NCI-H524 treated with DMSO at 0.1 percent for 48 hours (cell line): ENCODE results near the gene GRK5.

Experiments used
- DNase-seq: peaks from one replicate; lab custom pipeline; 2025; lab: John Stamatoyannopoulos, UW

The GRK5 gene

GRCh38 chr10:119342335-119342734 lies 135.0 kb downstream of the GRK5 start:
- no peak for DNase-seq

DNA sequence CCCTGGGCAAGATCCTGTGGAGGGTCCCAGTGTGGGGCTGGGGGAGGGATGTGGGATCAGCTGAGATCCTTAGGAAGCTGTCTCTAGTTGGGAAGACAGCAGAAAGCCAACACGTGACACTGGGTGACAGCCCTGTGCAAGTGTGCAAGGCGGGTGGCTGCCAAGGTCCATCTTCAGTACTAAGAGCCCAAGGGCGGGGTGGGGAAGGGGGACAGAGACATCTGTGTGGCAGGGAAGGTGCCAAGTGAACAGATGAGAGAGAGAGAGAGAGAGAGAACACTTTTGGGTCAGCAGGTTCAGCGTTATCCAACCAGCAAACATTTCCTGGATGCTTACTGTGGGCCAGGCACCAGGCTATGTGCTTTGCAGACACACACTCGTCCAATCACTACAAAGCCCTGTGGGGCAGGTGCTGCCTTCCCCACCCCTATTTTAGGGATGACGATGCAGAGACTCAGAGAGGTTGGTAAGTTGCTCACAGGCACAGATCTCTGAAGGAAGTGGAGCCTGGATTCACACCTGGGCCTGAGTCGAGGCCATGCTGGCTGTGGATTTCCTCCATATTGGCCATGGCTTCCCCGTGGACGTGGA lies 135.7 kb downstream of the GRK5 start:
- peak; percentile 79 for DNase-seq

DNA sequence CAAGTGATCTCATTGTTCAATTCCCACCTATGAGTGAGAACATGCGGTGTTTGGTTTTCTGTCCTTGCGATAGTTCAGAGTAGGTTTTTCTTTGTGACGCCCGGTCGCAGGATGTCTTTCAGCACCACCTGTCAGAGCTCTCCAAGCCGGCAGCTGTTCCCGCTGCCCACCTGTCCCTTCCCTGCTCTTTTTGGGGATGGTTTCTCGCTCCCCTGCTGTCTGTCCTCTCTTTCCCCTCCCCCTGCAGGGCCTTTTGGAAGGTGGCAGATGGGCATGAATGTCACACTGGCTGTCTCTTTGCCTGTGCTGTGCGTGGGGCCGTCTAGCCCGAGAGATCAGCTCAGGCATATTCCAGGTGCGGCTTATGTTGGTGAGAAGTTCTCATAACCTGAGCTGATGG lies 137.0 kb downstream of the GRK5 start:
- peak; percentile 83 for DNase-seq

DNA sequence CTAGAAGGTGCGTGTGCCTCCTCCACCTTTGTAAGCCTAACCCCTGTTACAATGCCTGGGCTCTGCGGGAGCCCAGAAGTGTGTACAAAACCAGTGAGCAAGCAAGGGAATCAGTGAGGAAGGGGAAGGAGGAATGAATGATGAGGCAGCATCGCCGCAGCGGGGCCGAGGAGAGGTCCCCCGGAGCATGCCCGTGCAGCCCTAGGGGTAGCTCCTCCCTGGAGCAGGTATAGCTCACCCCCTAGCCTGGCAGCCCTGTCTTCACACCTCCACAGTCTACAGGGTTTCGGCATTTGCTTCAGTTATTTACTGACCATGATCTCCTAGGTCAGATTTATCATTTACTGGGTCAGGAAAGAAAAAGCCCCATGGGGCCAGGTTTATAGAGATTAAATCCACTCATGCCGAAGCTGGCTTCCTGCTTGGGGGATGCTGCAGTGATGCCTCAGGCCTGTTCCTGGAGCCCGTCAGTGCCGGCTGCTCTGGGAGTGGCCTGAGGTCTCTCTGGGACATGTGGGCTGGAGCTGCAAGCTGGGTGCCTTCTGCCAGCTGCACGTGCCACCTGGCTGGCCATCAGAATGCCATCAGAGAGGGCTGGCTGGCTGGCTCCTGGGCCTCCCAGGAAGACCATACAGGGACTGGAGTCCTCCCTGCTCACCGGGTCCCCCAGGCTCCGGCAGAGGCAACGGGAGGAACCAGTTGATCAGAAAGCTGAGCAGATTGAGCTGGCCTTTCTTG lies 138.9 kb downstream of the GRK5 start:
- peak; percentile 10 for DNase-seq

- DNase-seq, result no peak
Observed at GRCh38 chr10:119347181-119347974, 140.0 kb downstream of the GRK5 start.

DNA sequence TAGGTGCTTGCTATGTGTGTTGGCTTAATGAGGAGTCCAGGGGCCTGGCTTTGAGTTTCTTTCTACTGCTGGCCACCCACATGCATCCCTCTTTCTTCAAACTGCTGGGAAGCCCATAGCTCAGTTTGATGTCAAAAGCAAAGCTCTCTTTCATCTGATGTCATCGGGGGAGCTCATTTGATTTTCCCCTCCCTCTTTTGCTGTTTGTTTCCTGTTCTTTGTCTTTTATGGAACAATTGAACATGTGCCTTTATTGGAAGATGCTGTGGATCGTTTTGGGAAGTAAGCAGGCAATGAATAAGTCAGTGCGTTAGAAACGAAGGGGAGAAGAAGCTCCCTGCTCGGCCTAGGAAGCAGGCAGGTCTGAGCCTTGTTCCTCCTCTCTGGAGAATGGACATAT lies 140.7 kb downstream of the GRK5 start:
- no peak for DNase-seq

GRCh38 chr10:119348516-119349240 lies 141.3 kb downstream of the GRK5 start:
- no peak for DNase-seq

DNA sequence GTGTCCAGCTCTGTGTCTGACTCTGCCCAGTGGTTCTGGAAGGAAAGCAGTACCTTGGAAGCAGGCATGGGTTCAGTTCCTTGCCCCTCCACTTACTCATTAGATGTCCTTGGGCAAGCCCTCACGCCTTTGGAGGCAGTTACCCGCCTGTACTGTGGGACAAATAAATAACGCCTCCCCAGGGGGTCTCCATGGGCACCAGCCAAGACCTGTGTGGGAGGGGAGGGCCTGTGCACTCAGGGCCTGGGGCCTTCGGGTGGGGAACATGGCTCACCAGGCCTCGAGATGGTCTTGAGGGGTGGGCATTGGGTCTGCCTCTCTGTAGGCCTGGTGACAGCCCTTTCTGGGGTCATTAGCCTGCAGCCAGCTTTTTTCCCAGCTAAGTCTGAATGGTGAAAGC lies 142.0 kb downstream of the GRK5 start:
- DNase-seq, result no peak

DNA sequence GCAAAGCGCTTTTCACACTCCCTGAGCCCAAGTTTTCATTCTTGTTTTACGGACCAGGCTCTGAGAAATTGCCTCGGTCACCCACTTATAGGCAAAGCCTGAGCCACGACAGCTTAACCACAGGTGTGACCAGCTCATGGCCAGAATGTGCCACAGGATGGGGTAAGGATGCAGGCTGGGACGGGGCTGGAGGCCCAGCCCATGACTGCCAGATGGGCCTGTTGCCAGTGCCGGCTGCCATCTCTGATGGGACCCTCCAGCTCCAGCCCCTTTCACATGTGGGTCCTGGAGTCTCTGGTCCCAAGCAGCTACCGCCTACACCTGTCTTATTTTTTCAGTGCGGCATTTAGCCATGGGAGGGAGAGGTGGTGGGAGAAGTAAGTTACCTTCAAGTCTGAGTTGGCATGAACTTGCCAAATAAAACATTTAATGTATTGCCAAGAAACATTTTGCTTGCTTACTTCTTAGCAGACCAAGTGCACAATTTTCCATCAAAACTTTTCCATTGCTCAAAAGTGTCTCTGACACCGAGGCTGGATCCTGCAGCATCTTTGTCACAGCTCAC lies 142.6 kb downstream of the GRK5 start:
- no peak for DNase-seq

- DNase-seq, result no peak
Observed at GRCh38 chr10:119350502-119351097, 143.2 kb downstream of the GRK5 start.

DNA sequence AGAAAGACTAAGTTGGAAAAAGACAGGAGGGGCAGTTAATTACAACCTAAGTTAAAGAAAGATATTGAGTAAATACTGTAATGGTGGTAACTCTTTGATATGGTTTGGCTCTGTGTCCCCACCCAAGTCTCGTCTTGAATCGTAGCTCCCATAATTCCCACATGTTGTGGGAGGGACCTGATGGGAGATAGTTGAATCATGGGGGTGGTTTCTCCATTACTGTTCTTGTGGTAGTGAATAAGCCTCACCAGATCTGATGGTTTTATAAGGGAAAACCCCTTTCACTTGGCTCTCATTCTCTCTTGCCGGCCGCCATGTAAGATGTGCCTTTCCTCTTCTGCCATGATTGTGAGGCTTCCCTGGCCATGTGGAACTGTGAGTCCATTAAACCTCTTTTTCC lies 143.8 kb downstream of the GRK5 start:
- no peak for DNase-seq

DNA sequence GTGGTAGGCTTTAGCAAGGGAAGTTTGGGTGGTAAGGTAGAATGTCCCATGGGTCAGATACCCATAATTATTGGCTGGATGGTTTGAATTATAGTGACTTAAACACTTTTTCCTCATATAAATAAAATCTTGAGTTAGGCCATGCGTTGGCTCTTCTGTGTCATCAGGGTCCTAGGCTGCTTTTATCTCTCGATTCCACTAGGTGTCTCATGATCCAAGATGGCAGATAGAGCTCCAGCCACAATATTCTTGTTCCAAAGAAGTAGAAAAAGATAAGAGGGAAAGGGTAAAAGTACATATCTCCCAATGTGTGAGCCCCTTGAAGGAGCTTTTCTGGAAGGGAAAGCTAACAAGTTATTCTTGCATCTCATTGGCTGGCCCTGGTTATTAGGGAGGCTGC lies 144.7 kb downstream of the GRK5 start:
- no peak for DNase-seq

- DNase-seq, result no peak
Observed at GRCh38 chr10:119352807-119353206, 145.4 kb downstream of the GRK5 start.

- no peak for DNase-seq
Observed at GRCh38 chr10:119353421-119353820, 146.1 kb downstream of the GRK5 start.

- DNase-seq, result no peak
Observed at GRCh38 chr10:119355930-119356329, 148.6 kb downstream of the GRK5 start.

- DNase-seq, result no peak
Observed at GRCh38 chr10:119357412-119358151, 150.2 kb downstream of the GRK5 start.

DNA sequence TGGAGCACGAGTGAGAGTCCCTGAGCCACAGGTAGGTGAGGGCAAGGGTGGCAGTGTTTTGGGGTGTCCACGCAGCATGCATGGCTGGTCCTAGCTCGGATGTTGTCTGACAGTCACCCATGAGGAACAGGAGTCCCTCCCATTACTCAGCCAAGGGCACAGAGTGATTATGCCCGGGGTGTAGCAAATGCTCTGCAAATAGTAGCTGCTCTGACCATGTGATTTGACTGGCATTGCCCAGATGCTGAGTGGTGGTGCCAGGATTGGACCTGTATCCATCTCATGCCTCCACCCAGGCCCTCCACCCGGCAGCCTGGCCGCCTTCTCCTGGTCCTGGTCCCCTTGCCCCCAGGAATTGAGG lies 150.8 kb downstream of the GRK5 start:
- DNase-seq, result no peak

- DNase-seq, result no peak
Observed at GRCh38 chr10:119358567-119358966, 151.2 kb downstream of the GRK5 start.

DNA sequence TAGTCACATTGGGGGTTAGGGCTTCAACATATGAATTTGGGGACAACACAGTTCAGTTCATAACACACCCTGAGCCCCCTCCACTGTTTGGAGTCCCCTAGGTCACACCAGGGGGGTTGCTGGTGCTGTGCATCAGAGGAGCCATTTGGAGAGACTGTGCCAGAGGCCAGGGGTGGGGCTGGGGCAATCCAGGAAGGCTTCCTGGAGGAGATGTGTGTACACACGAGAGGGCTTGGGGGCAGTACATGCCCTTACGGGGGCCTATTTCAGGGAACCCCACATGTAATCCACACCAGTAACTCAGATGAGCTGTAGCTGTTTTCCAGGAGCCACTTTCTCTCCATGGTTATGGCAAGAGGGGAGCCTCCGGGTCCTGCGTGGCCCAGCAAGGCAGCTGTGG lies 151.7 kb downstream of the GRK5 start:
- no peak for DNase-seq

DNA sequence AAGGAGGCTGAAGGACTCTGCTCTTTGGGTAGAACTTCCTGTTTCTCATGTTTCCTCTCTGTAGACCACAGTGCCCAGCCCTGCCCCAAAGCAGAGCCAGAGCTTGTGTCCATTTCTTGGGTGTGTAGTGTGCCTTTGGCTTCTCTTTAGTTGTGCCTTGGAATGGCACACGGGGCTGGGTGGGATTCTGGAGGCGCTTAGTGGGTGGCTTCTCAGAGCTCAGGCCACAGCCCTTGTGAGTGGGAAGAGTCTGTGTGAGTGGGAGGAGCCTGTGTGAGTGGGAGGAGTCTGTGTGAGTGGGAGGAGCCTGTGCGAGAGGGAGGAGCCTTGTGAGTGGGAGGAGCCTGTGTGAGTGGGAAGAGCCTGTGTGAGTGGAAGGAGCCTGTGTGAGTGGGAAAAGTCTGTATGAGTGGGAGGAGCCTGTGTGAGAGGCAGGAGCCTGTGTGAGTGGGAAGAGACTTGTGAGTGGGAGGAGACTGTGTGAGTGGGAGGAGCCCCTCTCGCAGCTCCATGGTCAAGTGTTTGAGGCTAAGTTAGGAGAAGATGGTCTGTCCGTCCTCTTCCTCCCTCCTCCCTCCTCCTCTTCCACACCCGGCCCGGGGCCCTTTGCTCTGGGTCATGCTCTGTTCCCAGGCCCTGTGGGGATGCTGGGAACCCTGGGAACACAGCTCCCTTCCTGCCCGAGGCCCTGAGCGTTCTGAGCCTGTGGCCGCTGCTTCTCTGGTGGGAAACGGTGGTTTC lies 153.0 kb downstream of the GRK5 start:
- no peak for DNase-seq
